HG03103 (cell line): ENCODE measurements around the gene CBLB.
"Not testable (repeated sequence)": the region's sequence is repeated elsewhere in the genome, so short reads cannot be mapped to it uniquely, and the experiment has no call there.

Experiments used
- ATAC-seq: cut with Tn5 transposase; IDR thresholded peaks from one replicate; pipeline ENCODE4 v1.9.1; 2021; ENCODE audit warnings: low read depth; ENCODE audit not compliant: unreplicated experiment

Gene CBLB

DNA sequence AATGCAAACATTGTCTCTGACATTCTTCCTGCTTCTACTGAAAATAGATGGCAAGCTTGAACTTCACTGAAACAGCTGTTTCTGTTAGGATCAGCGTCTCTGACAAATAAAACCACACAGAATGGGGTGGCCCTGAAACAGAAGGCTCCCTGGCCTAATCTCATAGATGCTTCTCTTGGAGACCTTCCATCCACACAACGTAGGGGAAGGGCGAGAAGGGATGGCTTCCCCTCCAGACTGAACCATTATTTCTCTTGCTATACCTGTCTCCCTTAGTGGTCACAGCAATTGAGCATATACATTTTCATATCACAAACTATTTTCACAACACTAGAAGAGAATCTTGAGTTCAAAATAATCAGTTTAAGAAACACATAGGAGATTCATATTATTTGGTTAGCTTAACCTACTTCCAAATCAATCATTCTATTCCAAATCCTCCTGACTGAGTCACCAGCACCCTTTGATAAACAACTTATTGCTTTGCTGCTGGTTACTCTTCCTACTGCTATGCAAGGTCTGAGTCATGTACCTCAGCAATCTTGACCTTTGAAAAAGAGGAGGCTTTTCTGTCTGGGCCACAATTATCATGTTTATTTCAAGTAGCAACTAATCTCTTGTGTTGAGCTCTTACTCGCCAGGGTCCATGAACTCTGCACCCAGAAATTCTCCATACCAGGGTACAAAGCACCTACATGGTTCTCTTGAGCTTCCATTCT is 45.5 kb downstream of the CBLB start:
- ATAC-seq: no peak

DNA sequence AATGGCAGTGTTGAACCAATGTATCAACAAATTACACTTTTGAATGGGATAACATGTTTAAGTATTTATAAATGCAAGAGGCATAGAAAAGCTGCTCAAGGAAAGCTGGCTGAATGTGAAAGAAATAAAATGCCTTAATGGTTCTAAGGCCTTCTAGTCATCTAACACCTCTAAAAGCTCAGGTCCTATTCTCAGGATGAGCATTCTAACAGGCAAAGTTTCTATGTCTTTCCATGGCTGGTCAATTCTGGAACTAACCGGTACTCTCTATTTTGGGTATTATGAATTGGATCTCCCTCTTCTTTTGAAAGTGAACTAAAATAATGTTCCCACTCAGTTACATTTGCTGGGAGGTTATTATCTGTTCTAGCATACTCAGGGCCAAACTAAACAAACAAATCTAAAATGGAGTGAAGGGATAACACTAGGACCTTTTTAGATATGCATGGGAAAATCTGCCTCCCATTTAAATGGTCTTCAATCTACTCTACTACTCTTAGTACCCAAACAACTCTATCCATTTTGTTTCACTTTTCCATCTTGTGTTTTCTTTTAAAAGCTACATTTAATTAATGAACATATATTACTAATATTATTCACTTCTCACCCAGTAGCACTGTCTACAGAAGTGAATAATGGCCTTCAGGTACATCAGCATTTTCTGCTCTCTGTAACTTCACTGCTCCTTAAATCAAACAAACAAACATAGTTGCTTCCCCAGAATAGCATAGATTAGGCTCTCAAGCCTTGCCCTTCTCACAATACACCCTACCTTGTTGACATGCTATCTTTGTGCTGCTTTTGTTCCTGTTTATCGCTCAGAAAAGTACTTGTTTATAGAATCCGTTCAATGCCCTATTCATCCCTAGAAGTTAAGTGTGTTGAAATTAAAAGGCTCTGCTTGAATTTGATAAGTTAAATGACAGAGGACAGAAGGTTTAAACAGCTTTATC is 46.4 kb downstream of the CBLB start:
- ATAC-seq: no peak

DNA sequence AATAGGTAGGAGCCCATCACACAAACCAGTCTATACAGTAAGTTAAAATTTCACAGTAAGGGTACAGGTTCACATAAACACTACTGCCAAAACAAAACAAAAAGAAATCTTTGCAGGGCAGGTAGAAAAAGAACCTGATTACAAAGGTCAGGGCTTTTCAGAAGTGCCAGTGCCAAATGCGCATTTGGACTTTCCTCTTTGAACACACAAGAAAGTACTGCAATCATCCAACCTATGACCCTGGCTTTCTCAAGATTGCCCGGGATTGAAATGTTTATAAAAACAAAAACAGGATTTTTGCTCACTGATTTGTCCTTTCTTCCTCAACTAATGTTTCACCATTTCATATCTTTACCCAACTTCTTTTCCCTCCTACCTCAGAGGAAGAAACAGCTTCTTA is 47.4 kb downstream of the CBLB start:
- ATAC-seq: no peak

DNA sequence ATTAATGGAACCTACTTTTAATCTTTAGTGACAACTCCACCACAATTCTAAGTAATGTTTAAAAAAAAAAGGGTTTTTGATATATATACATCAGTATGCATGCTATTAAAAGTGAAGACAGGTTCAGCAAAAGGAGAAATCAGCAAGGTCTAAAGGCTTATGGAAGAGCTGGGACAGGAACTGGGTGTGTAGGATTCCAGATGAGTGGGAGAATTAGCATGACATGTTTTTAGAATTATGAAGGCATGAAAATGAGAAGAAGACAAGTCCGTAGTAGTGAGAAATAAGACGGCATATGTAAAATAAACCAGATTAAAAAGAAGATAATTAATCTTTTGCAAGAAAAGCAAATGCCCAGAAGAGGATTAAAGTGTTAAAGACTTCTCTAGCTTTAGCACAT is 52.0 kb downstream of the CBLB start:
- ATAC-seq: no peak

DNA sequence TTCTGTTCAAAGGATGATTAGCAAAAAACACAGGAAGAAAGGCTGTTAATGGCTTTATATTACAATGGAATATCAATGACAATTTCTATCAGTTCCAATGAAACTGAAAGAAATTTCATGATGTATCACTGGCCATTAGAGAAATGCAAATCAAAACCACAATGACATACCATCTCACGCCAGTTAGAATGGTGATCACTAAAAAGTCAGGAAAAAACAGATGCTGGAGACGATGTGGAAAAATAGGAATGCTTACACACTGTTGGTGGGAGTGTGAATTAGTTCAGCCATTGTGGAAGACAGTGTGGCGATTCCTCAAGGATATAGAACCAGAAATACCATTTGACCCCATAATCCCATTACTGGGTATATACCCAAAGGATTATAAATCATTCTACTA is 53.5 kb downstream of the CBLB start:
- ATAC-seq: not testable (repeated sequence)

DNA sequence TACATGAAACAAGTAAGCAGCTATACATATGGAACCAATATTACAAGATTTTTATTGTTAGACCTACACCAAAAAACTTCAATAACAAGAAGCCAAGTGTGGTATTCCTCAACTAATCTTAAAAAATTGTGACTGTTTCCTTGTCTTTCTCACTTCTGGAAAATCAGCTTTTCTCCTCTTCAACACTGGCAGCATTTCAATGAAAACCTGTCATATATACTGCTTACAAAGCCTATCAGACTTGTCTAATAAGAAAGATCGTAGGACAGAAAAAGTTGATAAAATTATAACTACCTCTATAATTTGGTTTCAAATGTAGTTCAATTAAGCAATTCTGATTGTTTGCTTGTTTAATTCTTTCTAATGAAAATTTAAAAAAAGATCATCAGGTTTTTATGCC is 55.1 kb downstream of the CBLB start:
- ATAC-seq: no peak

DNA sequence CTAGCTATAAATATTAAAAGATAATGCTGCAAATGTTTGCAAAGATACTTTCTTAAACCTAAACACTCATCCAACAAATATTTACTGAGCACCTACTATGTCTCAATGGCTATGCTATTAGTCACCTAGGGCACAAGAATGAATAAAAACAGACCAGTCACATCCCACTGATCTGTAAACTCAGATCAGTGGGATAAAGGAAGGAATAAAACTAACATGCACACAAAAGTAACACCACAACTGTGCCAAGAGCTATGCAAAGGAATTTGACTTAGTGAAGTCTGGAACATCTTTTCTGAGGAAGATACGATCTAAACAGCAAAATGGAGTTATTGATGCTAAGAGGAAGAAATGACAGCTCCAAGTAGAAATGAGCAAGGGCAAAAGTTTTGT is 56.6 kb downstream of the CBLB start:
- ATAC-seq: no peak

DNA sequence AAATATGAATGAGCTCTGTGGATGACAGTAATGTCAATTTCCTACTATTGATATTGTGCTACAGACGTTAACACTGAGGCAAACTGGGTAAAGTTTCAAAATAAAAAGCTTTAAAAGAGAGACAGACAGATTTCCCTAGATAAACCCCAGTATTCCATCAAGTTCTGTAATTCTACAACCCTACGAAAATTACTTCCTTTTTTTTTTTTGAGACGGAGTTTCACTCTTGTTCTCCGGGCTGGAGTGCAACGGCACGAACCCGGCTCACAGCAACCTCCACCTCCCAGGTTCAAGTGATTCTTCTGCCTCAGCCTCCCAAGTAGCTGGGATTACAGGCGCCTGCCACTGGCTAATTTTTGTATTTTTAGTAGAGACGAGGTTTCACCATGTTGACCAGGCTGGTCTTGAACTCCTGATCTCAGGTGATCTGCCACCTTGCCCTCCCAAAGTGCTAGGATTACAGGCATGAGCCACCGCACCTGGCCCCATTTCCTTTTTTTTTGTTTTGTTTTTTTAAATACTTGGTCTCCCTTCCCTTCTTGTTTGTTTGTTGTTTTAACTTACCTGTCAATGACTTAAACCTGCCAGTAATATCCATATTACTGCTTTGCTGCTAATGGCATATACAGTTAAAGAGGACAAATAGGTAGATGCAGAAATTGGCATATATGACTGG is 57.2 kb downstream of the CBLB start:
- ATAC-seq: no peak

- no peak for ATAC-seq
These were observed 59.5 kb downstream of the CBLB start for GRCh38 chr3:105809208-105809888.

DNA sequence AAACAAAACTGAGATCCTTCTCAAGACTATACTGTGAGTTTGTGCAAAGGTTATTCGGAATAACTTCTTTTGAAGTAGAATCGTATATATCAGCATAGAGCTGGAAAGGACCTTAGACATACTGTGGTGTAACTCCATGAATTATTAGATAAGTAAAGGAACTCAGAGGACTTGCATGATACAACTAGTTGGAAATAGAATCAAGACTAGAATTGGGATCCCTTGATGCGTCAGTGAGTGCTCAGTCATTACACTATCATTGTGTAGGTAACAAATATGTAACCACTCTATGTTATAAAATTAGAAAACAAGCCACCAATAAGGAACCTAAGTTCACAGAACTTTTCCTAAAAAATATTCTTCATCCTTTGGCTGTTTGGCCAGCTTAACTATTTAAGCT is 61.1 kb downstream of the CBLB start:
- no peak for ATAC-seq

GRCh38 chr3:105807146-105807545 is 61.7 kb downstream of the CBLB start:
- ATAC-seq: no peak

DNA sequence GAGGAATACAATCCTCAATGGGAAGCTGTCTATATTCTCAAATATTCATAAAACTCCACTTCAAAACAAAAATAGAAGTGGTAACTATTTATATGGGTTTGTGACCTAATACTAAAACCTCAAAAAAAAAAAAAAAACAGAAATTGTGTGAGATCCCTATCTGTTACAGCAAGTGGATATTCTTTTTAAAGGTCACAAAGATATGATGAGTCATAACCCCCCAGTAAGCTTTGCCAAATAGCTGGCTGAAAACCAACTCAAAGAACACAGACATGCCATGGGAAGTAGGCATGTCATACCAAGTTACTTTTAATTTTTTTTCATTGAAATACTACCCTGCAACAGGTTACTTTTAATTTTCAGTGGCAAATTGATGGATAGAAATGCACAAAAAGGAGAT is 62.5 kb downstream of the CBLB start:
- no peak for ATAC-seq

GRCh38 chr3:105805404-105805803 is 63.4 kb downstream of the CBLB start:
- ATAC-seq: no peak

DNA sequence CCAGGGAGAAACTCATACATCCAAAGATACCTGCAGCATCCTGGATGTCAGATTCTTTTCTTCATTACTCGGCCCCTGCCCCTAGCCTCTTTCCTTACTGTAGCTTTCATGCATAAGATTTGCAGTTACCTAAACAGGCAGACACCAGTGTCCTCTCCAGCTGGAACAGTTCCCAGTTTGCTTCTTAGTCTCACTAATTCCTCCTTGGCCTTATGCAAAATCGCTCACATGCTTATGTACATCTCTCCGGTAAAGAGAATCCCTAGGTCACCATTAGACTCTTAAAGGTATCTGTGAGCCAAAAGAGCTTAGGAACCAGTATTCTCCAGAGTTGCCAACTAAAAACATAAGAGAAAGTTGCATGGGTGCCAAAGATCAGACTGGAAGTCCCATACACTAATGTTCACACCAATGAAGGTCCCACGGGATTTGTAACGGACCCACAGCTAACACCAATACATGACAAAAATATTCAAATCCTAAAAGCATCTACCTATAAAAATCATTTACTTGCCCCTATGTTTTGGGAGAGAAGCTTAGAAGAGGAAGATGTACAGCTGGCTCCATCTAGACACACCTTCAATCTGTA is 66.6 kb downstream of the CBLB start:
- no peak for ATAC-seq

GRCh38 chr3:105801397-105801796 is 67.4 kb downstream of the CBLB start:
- ATAC-seq: no peak

GRCh38 chr3:105800320-105800719 is 68.5 kb downstream of the CBLB start:
- no peak for ATAC-seq

- no peak for ATAC-seq
These were observed 69.5 kb downstream of the CBLB start for GRCh38 chr3:105799286-105799685.

- peak; percentile 78 for ATAC-seq
These were observed 70.4 kb downstream of the CBLB start for GRCh38 chr3:105798381-105798934.

- no peak for ATAC-seq
These were observed 75.8 kb downstream of the CBLB start for GRCh38 chr3:105793040-105793439.
